MM.1S (cell line): ENCODE data around the gene PNMA1.
A peak's percentile ranks its signal among the peaks of the same experiment; 100 is the strongest.

Source experiments
- DNase-seq: peaks from one replicate; pipeline ENCODE4 v3.0.0-alpha.2; 2015
- H2AFZ ChIP-seq: fragments of 300-600 bp; sonication (generic); 2 replicates; pipeline ENCODE4 v1.6.0; 2016; ENCODE audit warnings: antibody characterized with exemption, low read length
- H3F3A ChIP-seq: fragments of 300-600 bp; sonication (generic); 2 replicates; pipeline ENCODE4 v1.6.1; 2016; ENCODE audit warnings: mild to moderate bottlenecking, antibody characterized with exemption, low read length, moderate library complexity, mixed read lengths; ENCODE audit not compliant: insufficient read depth
- H3K27ac ChIP-seq: fragments of 300-600 bp; sonication (generic); 2 replicates; pipeline ENCODE4 v1.5.1; 2016; ENCODE audit warnings: mild to moderate bottlenecking, low read length
- H3K27me3 ChIP-seq: fragments of 300-600 bp; sonication (generic); replicated peaks from 2 replicates; pipeline ENCODE4 v1.6.0; 2016; ENCODE audit warnings: low read length; ENCODE audit not compliant: insufficient read depth
- H3K36me3 ChIP-seq: fragments of 300-600 bp; sonication (generic); replicated peaks from 2 replicates; pipeline ENCODE4 v1.6.1; 2016; ENCODE audit warnings: mild to moderate bottlenecking, low read length, mixed read lengths; ENCODE audit not compliant: insufficient read depth
- H3K4me1 ChIP-seq: fragments of 300-600 bp; sonication (generic); 2 replicates; pipeline ENCODE4 v1.6.1; 2016; ENCODE audit warnings: low read length, mixed read lengths
- H3K4me2 ChIP-seq: fragments of 300-600 bp; sonication (generic); 2 replicates; pipeline ENCODE4 v1.6.0; 2016; ENCODE audit warnings: low read depth, low read length
- H3K4me3 ChIP-seq: fragments of 300-600 bp; sonication (generic); 2 replicates; pipeline ENCODE4 v1.5.1; 2016; ENCODE audit warnings: low read length, mixed read lengths
- H3K79me2 ChIP-seq: fragments of 300-600 bp; sonication (generic); 2 replicates; pipeline ENCODE4 v1.6.1; 2016; ENCODE audit warnings: mixed run types, low read length, mixed read lengths
- H3K9ac ChIP-seq: fragments of 300-600 bp; sonication (generic); 2 replicates; pipeline ENCODE4 v1.6.1; 2016; ENCODE audit warnings: low read length, mixed read lengths
- H3K9me2 ChIP-seq: fragments of 300-600 bp; sonication (generic); replicated peaks from 2 replicates; pipeline ENCODE4 v1.6.1; 2016; ENCODE audit warnings: mild to moderate bottlenecking, low read length, mixed read lengths; ENCODE audit not compliant: insufficient read depth
- H3K9me3 ChIP-seq: fragments of 300-600 bp; sonication (generic); replicated peaks from 2 replicates; pipeline ENCODE4 v1.6.1; 2016; ENCODE audit warnings: mild to moderate bottlenecking, low read length, mixed read lengths; ENCODE audit not compliant: insufficient read depth
- H4K20me1 ChIP-seq: fragments of 300-600 bp; sonication (generic); 2 replicates; pipeline ENCODE4 v1.6.1; 2016; ENCODE audit warnings: mild to moderate bottlenecking, low read length, moderate library complexity, mixed read lengths; ENCODE audit not compliant: insufficient read depth
- CTCF ChIP-seq: fragments of 300-600 bp; sonication (generic); IDR thresholded peaks from 2 replicates; pipeline ENCODE4 v1.5.1; 2016; ENCODE audit warnings: antibody characterized with exemption, low read length, mixed read lengths
- EZH2 ChIP-seq: fragments of 300-600 bp; sonication (generic); optimal IDR thresholded peaks from 2 replicates; pipeline ENCODE3; 2017; ENCODE audit warnings: low read depth, mild to moderate bottlenecking, antibody characterized with exemption, low read length, mixed read lengths
- EZH2phosphoT487 ChIP-seq: fragments of 300-600 bp; sonication (generic); IDR thresholded peaks from 2 replicates; pipeline ENCODE4 v1.6.1; 2018; ENCODE audit warnings: antibody characterized with exemption, low read length

Gene PNMA1

GRCh38 chr14:73759714-73760597 lies 45.8 kb upstream of the PNMA1 start:
- H3K9ac ChIP-seq = peak overlapping the region; percentile 87
- H3F3A ChIP-seq = peaks cover 25% of the 10 kb centered on the region
- peak; percentile 89 for DNase-seq
- H2AFZ ChIP-seq = no peak overlapping the region
- peaks cover 38% of the 10 kb centered on the region for H3K4me1 ChIP-seq
- no peaks in the 10 kb centered on the region for H3K9me2 ChIP-seq
- H3K4me3 ChIP-seq = peak overlapping the region; percentile 69
- H3K9me3 ChIP-seq = no peaks in the 10 kb centered on the region
- no peaks in the 10 kb centered on the region for H3K27me3 ChIP-seq
- no peaks in the 10 kb centered on the region for H3K36me3 ChIP-seq
- peaks cover 60% of the 10 kb centered on the region for H3K79me2 ChIP-seq
- H4K20me1 ChIP-seq = no peaks in the 10 kb centered on the region; the same call in 1 of the 2 replicates
- H3K4me2 ChIP-seq = peak overlapping the region; percentile 87
- TF ChIP-seq EZH2 (no peak), CTCF (no peak), EZH2phosphoT487 (no peak)
- H3K27ac ChIP-seq = peak overlapping the region; percentile 92

- peaks cover 25% of the 10 kb centered on the region for H3F3A ChIP-seq
- no peaks in the 10 kb centered on the region for H3K9me3 ChIP-seq
- no peaks in the 10 kb centered on the region for H3K9me2 ChIP-seq
- H3K9ac ChIP-seq = peak overlapping the region; percentile 87
- H3K79me2 ChIP-seq = peaks cover 63% of the 10 kb centered on the region
- no peaks in the 10 kb centered on the region for H3K27me3 ChIP-seq
- no peak for TF ChIP-seq CTCF
- no peak for TF ChIP-seq EZH2phosphoT487
- TF ChIP-seq EZH2 = no peak
- H3K36me3 ChIP-seq = no peaks in the 10 kb centered on the region
- DNase-seq = peak; percentile 41
- H4K20me1 ChIP-seq = peaks cover 5% of the 10 kb centered on the region; the same call in 1 of the 2 replicates
- peak overlapping the region; percentile 72 for H3K4me3 ChIP-seq
- H3K4me2 ChIP-seq = peak overlapping the region; percentile 76; the same call in 1 of the 2 replicates
- H3K4me1 ChIP-seq = peaks cover 40% of the 10 kb centered on the region
- peak overlapping the region; percentile 92; the same call in 1 of the 2 replicates for H3K27ac ChIP-seq
- no peak overlapping the region for H2AFZ ChIP-seq
Observed at GRCh38 chr14:73759183-73759713, 45.1 kb upstream of the PNMA1 start.

GRCh38 chr14:73758392-73759182 lies 44.4 kb upstream of the PNMA1 start:
- peaks cover 25% of the 10 kb centered on the region for H3F3A ChIP-seq
- H3K4me3 ChIP-seq = peak overlapping the region; percentile 72
- no peaks in the 10 kb centered on the region for H3K36me3 ChIP-seq
- DNase-seq = peak; percentile 56
- H3K27me3 ChIP-seq = no peaks in the 10 kb centered on the region
- TF ChIP-seq CTCF (peak; percentile 49), EZH2phosphoT487 (no peak)
- peak overlapping the region; percentile 56; the same call in 1 of the 2 replicates for H3K27ac ChIP-seq
- H3K9me3 ChIP-seq = no peaks in the 10 kb centered on the region
- no peak overlapping the region for H2AFZ ChIP-seq
- H3K9me2 ChIP-seq = no peaks in the 10 kb centered on the region
- H3K79me2 ChIP-seq = peaks cover 66% of the 10 kb centered on the region
- H3K4me2 ChIP-seq = peak overlapping the region; percentile 76
- peak overlapping the region; percentile 73 for H3K9ac ChIP-seq
- H4K20me1 ChIP-seq = peaks cover 10% of the 10 kb centered on the region; the same call in 1 of the 2 replicates
- peaks cover 41% of the 10 kb centered on the region for H3K4me1 ChIP-seq
